ENCODE measurements around the gene NLRC3. TPM values are rescaled to one million over a fixed set of nuclear protein-coding genes. Genes with fewer than 3 reads are reported as not detected.

NLRC3 gene
- total RNA-seq, 6 donors from 2014 or later: 2.6 to 19.9 (median 3.9) TPM

- WGBS, 2 donors: 96 to 97% methylated on average over 11 to 12 of the region's 16 CpGs
- Histone ChIP-seq H3K27me3 (no peaks in the 10 kb centered on the region), H3K4me1 (peaks cover 3 to 18% (median 13%) of the 10 kb centered on the region in 4 donors), H3K36me3 (peaks cover 0 to 21% (median 10%) of the 10 kb centered on the region in 4 donors), H3K4me3 (no peak overlapping the region), H3K27ac (no peak overlapping the region), H3K9me3 (no peaks in the 10 kb centered on the region)
- ATAC-seq (ENCODE audit: low FRiP score in 2 of 2) (no peak), DNase-seq (no peak)
- TF ChIP-seq POLR2A (IDR thresholded peaks at IDR 0.05) (no peak), EP300 (IDR thresholded peaks at IDR 0.05) (no peak), POLR2AphosphoS5 (IDR thresholded peaks at IDR 0.05) (no peak)
- TF ChIP-seq, protein P1, sequence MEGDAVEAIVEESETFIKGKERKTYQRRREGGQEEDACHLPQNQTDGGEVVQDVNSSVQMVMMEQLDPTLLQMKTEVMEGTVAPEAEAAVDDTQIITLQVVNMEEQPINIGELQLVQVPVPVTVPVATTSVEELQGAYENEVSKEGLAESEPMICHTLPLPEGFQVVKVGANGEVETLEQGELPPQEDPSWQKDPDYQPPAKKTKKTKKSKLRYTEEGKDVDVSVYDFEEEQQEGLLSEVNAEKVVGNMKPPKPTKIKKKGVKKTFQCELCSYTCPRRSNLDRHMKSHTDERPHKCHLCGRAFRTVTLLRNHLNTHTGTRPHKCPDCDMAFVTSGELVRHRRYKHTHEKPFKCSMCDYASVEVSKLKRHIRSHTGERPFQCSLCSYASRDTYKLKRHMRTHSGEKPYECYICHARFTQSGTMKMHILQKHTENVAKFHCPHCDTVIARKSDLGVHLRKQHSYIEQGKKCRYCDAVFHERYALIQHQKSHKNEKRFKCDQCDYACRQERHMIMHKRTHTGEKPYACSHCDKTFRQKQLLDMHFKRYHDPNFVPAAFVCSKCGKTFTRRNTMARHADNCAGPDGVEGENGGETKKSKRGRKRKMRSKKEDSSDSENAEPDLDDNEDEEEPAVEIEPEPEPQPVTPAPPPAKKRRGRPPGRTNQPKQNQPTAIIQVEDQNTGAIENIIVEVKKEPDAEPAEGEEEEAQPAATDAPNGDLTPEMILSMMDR (IDR thresholded peaks at IDR 0.05): no peak
These were observed 6.3 kb upstream of the NLRC3 start for GRCh38 chr16:3583303-3584038.

GRCh38 chr16:3582276-3583165 lies 5.3 kb upstream of the NLRC3 start:
- TF ChIP-seq, protein P1 (IDR thresholded peaks at IDR 0.05): no peak
- TF ChIP-seq POLR2AphosphoS5 (IDR thresholded peaks at IDR 0.05) (no peak), EP300 (IDR thresholded peaks at IDR 0.05) (no peak), POLR2A (IDR thresholded peaks at IDR 0.05) (no peak)
- no peak for ATAC-seq (ENCODE audit: low FRiP score in 2 of 2)
- Histone ChIP-seq H3K27ac (no peak overlapping the region), H3K36me3 (peaks cover 0 to 21% (median 10%) of the 10 kb centered on the region in 4 donors), H3K4me3 (no peak overlapping the region), H3K27me3 (no peaks in the 10 kb centered on the region), H3K9me3 (no peaks in the 10 kb centered on the region), H3K4me1 (peaks cover 10 to 24% (median 17%) of the 10 kb centered on the region in 4 donors)
- no peak for DNase-seq
- 84 to 88% methylated on average over 15 to 29 of the region's 36 CpGs for WGBS, 2 donors

GRCh38 chr16:3581392-3581791 lies 4.2 kb upstream of the NLRC3 start:
- Histone ChIP-seq H3K9me3 (no peaks in the 10 kb centered on the region), H3K27ac (no peak overlapping the region), H3K36me3 (peaks cover 0 to 21% (median 10%) of the 10 kb centered on the region in 4 donors), H3K27me3 (no peaks in the 10 kb centered on the region), H3K4me3 (no peak overlapping the region), H3K4me1 (peaks cover 11 to 32% (median 19%) of the 10 kb centered on the region in 4 donors)
- ATAC-seq (ENCODE audit: low FRiP score in 2 of 2) (no peak), DNase-seq (no peak)
- TF ChIP-seq POLR2AphosphoS5 (IDR thresholded peaks at IDR 0.05): no peak
- TF ChIP-seq, protein P1 (IDR thresholded peaks at IDR 0.05): no peak
- TF ChIP-seq EP300 (IDR thresholded peaks at IDR 0.05): no peak
- no peak for TF ChIP-seq POLR2A (IDR thresholded peaks at IDR 0.05)
- WGBS, 2 donors: 94 to 100% methylated on average over 8 to 9 of the region's 10 CpGs

- no peaks in the 10 kb centered on the region for H3K27me3 ChIP-seq
- H3K27ac ChIP-seq: no peak overlapping the region
- DNase-seq (no peak), ATAC-seq (ENCODE audit: low FRiP score in 2 of 2) (no peak)
- H3K4me3 ChIP-seq: no peak overlapping the region
- H3K9me3 ChIP-seq: no peaks in the 10 kb centered on the region
- no peak for TF ChIP-seq POLR2A (IDR thresholded peaks at IDR 0.05)
- no peak for TF ChIP-seq POLR2AphosphoS5 (IDR thresholded peaks at IDR 0.05)
- TF ChIP-seq, protein P1 (IDR thresholded peaks at IDR 0.05): no peak
- TF ChIP-seq EP300 (IDR thresholded peaks at IDR 0.05): no peak
- peaks cover 0 to 21% (median 10%) of the 10 kb centered on the region in 4 donors for H3K36me3 ChIP-seq
- peaks cover 11 to 32% (median 19%) of the 10 kb centered on the region in 4 donors for H3K4me1 ChIP-seq
- 67 to 87% methylated on average over 1 to 8 of the region's 8 CpGs for WGBS, 2 donors
These were observed 3.5 kb upstream of the NLRC3 start for GRCh38 chr16:3580686-3581085.

Data from upper lobe of left lung (tissue), 6 donors.